ENCODE results near the gene FMNL1. TPM values are rescaled to one million over a fixed set of nuclear protein-coding genes. Genes with fewer than 3 reads are reported as not detected.
A peak's percentile ranks its signal among the peaks of the same experiment; 100 is the strongest.
"Not testable (repeated sequence)": the region's sequence is repeated elsewhere in the genome, so short reads cannot be mapped to it uniquely, and the experiment has no call there.

The FMNL1 gene
- total and polyA plus RNA-seq, 7 experiments from 2014 or later: 19.0 to 595 (median 366) TPM

DNA sequence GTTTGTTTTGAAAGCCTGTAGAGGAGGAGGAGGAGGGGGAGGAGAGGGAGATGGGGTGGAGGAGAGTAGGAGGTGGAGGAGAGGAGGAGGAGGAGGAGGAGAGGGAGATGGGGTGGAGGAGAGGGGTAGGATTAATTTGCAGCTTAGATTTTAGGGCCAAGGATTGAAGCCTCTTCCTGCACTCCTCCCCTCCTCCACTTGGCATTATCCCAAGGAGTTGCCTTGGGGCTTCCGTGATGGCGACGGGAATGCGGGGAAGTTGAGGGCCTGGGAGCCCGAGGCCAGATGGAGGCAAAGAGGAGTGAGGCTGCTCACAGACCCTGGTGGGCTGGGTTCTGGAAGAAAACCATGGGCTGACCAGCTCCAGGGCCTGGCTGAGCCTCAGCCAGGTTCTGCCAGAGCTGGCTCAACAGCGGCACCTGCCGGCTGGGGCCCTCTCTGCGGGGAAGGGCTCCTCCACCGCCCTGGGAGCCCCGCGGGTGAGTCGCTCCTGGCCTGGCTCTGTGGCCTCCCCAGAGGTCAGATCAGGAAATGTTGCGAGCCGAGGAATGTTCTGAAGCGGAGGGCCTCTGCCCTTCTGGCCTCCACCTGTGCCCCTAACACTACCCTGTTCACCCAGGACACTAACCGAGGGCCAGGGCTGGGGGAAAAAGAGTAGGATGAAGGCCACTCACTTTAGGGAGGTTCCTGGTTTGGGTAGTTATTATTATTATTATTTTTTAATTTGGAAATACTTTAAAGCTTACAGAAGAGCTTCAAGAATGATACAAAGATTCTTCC lies 23.9 kb upstream of the FMNL1 start:
- Histone ChIP-seq H3K9me3 (ENCODE audit: control insufficient read depth in 2 of 3, low read length in 3 of 3) (no peaks in the 10 kb centered on the region), H3K36me3 (ENCODE audit: control insufficient read depth in 2 of 3, insufficient read depth in 3 of 3, low read length in 3 of 3) (no peaks in the 10 kb centered on the region), H3K27ac (ENCODE audit: low read depth, low read length) (no peak overlapping the region), H3K27me3 (ENCODE audit: control insufficient read depth in 2 of 2, insufficient read depth in 2 of 2, low read length in 2 of 2) (no peaks in the 10 kb centered on the region), H3K4me1 (ENCODE audit: control insufficient read depth in 2 of 2, insufficient read depth in 2 of 2, low read length in 2 of 2) (peaks cover 0 to 5% of the 10 kb centered on the region in 2 donors), H3K4me3 (ENCODE audit: low read length) (no peak overlapping the region)
- peaks cover 0 to 1% (median 0%) of the 10 kb centered on the region in 5 donors for H3K36me3 Mint-ChIP-seq
- ChIA-PET CTCF (interaction anchor here (0.6 to 5.1 kb wide), 25 partner anchors 9 to 1010 kb away, joined by 3 to 86 read pairs (median 6); partner anchors contain the start of genes ACBD4, DCAKD, HEXIM1 and HEXIM2), POLR2A (interaction anchor here (1.0 to 3.1 kb wide), 9 partner anchors 24 to 66 kb away, joined by 3 to 44 read pairs (median 7); partner anchors contain the start of genes ACBD4, FMNL1, HEXIM1 and HEXIM2)
- peaks cover 0 to 9% (median 3%) of the 10 kb centered on the region in 7 donors for H3K4me1 Mint-ChIP-seq
- ATAC-seq (peak; percentile 99), DNase-seq (peak; percentile 62 to 94 (median 79))
- no peak overlapping the region for H3K4me3 Mint-ChIP-seq
- no peak overlapping the region for H3K27ac Mint-ChIP-seq
- intact Hi-C loops (cut with micrococcal nuclease): loop anchor here (1.0 to 5.0 kb wide), 5 partner anchors 25 to 420 kb away; partner anchors contain the start of genes ACBD4 (in 2 of the 2) and HEXIM1 (in 2 of the 2)
- H3K27me3 Mint-ChIP-seq: no peaks in the 10 kb centered on the region
- peaks cover 0 to 3% (median 0%) of the 10 kb centered on the region in 11 donors for H3K9me3 Mint-ChIP-seq

GRCh38 chr17:45200701-45201100 lies 21.0 kb upstream of the FMNL1 start:
- Histone ChIP-seq H3K36me3 (ENCODE audit: control insufficient read depth in 2 of 3, insufficient read depth in 3 of 3, low read length in 3 of 3) (no peaks in the 10 kb centered on the region), H3K27ac (ENCODE audit: low read depth, low read length) (no peak overlapping the region), H3K27me3 (ENCODE audit: control insufficient read depth in 2 of 2, insufficient read depth in 2 of 2, low read length in 2 of 2) (no peaks in the 10 kb centered on the region), H3K9me3 (ENCODE audit: control insufficient read depth in 2 of 3, low read length in 3 of 3) (no peaks in the 10 kb centered on the region), H3K4me1 (ENCODE audit: control insufficient read depth in 2 of 2, insufficient read depth in 2 of 2, low read length in 2 of 2) (peaks cover 0 to 5% of the 10 kb centered on the region in 2 donors), H3K4me3 (ENCODE audit: low read length) (no peak overlapping the region)
- CTCF ChIA-PET: interaction anchor here (0.6 to 1.5 kb wide), 3 partner anchors 51 to 66 kb away, joined by 3 to 6 read pairs (median 4); partner anchors contain the start of gene HEXIM1
- DNase-seq (no peak), ATAC-seq (no peak)
- Mint-ChIP-seq H3K4me1 (peaks cover 0 to 9% (median 3%) of the 10 kb centered on the region in 7 donors), H3K27ac (no peak overlapping the region), H3K27me3 (no peaks in the 10 kb centered on the region), H3K9me3 (no peaks in the 10 kb centered on the region), H3K4me3 (no peak overlapping the region), H3K36me3 (no peaks in the 10 kb centered on the region)
- POLR2A ChIA-PET: no interaction called here
- intact Hi-C loops (cut with micrococcal nuclease): no loop called here

- H3K36me3 ChIP-seq (ENCODE audit: control insufficient read depth in 2 of 3, insufficient read depth in 3 of 3, low read length in 3 of 3): no peaks in the 10 kb centered on the region
- ChIA-PET POLR2A (no interaction called here), CTCF (interaction anchor here (0.7 to 1.1 kb wide), 2 partner anchors 11 to 66 kb away, joined by 3 to 5 read pairs; partner anchors contain the start of gene ACBD4)
- DNase-seq (no peak), ATAC-seq (no peak)
- H3K4me3 ChIP-seq (ENCODE audit: low read length): no peak overlapping the region
- H3K27ac ChIP-seq (ENCODE audit: low read depth, low read length): no peak overlapping the region
- H3K27me3 ChIP-seq (ENCODE audit: control insufficient read depth in 2 of 2, insufficient read depth in 2 of 2, low read length in 2 of 2): no peaks in the 10 kb centered on the region
- intact Hi-C loops (cut with micrococcal nuclease): no loop called here
- H3K27ac Mint-ChIP-seq: no peak overlapping the region
- H3K4me3 Mint-ChIP-seq: no peak overlapping the region
- no peaks in the 10 kb centered on the region for H3K9me3 ChIP-seq (ENCODE audit: control insufficient read depth in 2 of 3, low read length in 3 of 3)
- peaks cover 0 to 5% of the 10 kb centered on the region in 2 donors for H3K4me1 ChIP-seq (ENCODE audit: control insufficient read depth in 2 of 2, insufficient read depth in 2 of 2, low read length in 2 of 2)
- H3K36me3 Mint-ChIP-seq: peaks cover 0 to 3% (median 0%) of the 10 kb centered on the region in 5 donors
- peaks cover 0 to 9% (median 3%) of the 10 kb centered on the region in 7 donors for H3K4me1 Mint-ChIP-seq
- no peaks in the 10 kb centered on the region for H3K27me3 Mint-ChIP-seq
- no peaks in the 10 kb centered on the region for H3K9me3 Mint-ChIP-seq
Observed at GRCh38 chr17:45201457-45201856, 20.2 kb upstream of the FMNL1 start.

GRCh38 chr17:45201880-45202279 lies 19.8 kb upstream of the FMNL1 start:
- intact Hi-C loops (cut with micrococcal nuclease); POLR2A ChIA-PET; H3K27ac ChIP-seq (ENCODE audit: low read depth, low read length); H3K4me3 ChIP-seq (ENCODE audit: low read length); H3K36me3 Mint-ChIP-seq; H3K27ac Mint-ChIP-seq; DNase-seq; H3K27me3 ChIP-seq (ENCODE audit: control insufficient read depth in 2 of 2, insufficient read depth in 2 of 2, low read length in 2 of 2); H3K4me3 Mint-ChIP-seq; H3K9me3 Mint-ChIP-seq; H3K9me3 ChIP-seq (ENCODE audit: control insufficient read depth in 2 of 3, low read length in 3 of 3); H3K36me3 ChIP-seq (ENCODE audit: control insufficient read depth in 2 of 3, insufficient read depth in 3 of 3, low read length in 3 of 3); H3K27me3 Mint-ChIP-seq; H3K4me1 ChIP-seq (ENCODE audit: control insufficient read depth in 2 of 2, insufficient read depth in 2 of 2, low read length in 2 of 2); H3K4me1 Mint-ChIP-seq: not testable (repeated sequence)
- CTCF ChIA-PET: interaction anchor here (0.7 to 1.1 kb wide), 2 partner anchors 11 to 67 kb away, joined by 3 to 5 read pairs; partner anchors contain the start of gene ACBD4
- ATAC-seq: peak; percentile 35

- intact Hi-C loops (cut with micrococcal nuclease): loop anchor here (1.0 kb wide), 5 partner anchors 16 to 166 kb away; partner anchors contain the start of gene MAP3K14 (in 1 of the 2)
- Mint-ChIP-seq H3K9me3 (peaks cover 0 to 2% (median 0%) of the 10 kb centered on the region in 11 donors), H3K4me1 (peaks cover 29 to 52% (median 37%) of the 10 kb centered on the region in 7 donors), H3K36me3 (peaks cover 0 to 46% (median 20%) of the 10 kb centered on the region in 5 donors), H3K27ac (peak overlapping the region; percentile 37 to 94 (median 87)), H3K4me3 (peak overlapping the region; percentile 81 to 99 (median 90)), H3K27me3 (no peaks in the 10 kb centered on the region)
- ChIA-PET POLR2A (interaction anchor here (0.7 to 23.4 kb wide), 12 partner anchors 25 to 171 kb away, joined by 3 to 851 read pairs (median 4); partner anchors contain the start of genes HEXIM1, HEXIM2 and MAP3K14), CTCF (interaction anchor here (0.6 to 13.6 kb wide), 31 partner anchors 11 to 180 kb away, joined by 3 to 397 read pairs (median 5); partner anchors contain the start of genes ACBD4, HEXIM1 and MAP3K14)
- Histone ChIP-seq H3K4me3 (ENCODE audit: low read length) (peak overlapping the region; percentile 72), H3K9me3 (ENCODE audit: control insufficient read depth in 2 of 3, low read length in 3 of 3) (no peaks in the 10 kb centered on the region), H3K27ac (ENCODE audit: low read depth, low read length) (peak overlapping the region; percentile 96), H3K4me1 (ENCODE audit: control insufficient read depth in 2 of 2, insufficient read depth in 2 of 2, low read length in 2 of 2) (peaks cover 24 to 30% of the 10 kb centered on the region in 2 donors), H3K36me3 (ENCODE audit: control insufficient read depth in 2 of 3, insufficient read depth in 3 of 3, low read length in 3 of 3) (peaks cover 0 to 29% (median 3%) of the 10 kb centered on the region in 3 experiments), H3K27me3 (ENCODE audit: control insufficient read depth in 2 of 2, insufficient read depth in 2 of 2, low read length in 2 of 2) (no peaks in the 10 kb centered on the region)
- DNase-seq: peak; percentile 74 to 89 (median 81)
- ATAC-seq: peak; percentile 74
Observed at GRCh38 chr17:45218895-45219661, 2.6 kb upstream of the FMNL1 start.

GRCh38 chr17:45220079-45220478 lies 1.6 kb upstream of the FMNL1 start:
- H3K27me3 Mint-ChIP-seq: no peaks in the 10 kb centered on the region
- Histone ChIP-seq H3K27ac (ENCODE audit: low read depth, low read length) (peak overlapping the region; percentile 96), H3K36me3 (ENCODE audit: control insufficient read depth in 2 of 3, insufficient read depth in 3 of 3, low read length in 3 of 3) (peaks cover 0 to 27% (median 3%) of the 10 kb centered on the region in 3 experiments), H3K4me3 (ENCODE audit: low read length) (peak overlapping the region; percentile 72), H3K9me3 (ENCODE audit: control insufficient read depth in 2 of 3, low read length in 3 of 3) (no peaks in the 10 kb centered on the region), H3K27me3 (ENCODE audit: control insufficient read depth in 2 of 2, insufficient read depth in 2 of 2, low read length in 2 of 2) (no peaks in the 10 kb centered on the region), H3K4me1 (ENCODE audit: control insufficient read depth in 2 of 2, insufficient read depth in 2 of 2, low read length in 2 of 2) (peaks cover 34 to 35% of the 10 kb centered on the region in 2 donors)
- peak overlapping the region; percentile 73 to 94 (median 87) for H3K27ac Mint-ChIP-seq
- H3K4me1 Mint-ChIP-seq: peaks cover 30 to 61% (median 42%) of the 10 kb centered on the region in 7 donors
- peaks cover 0 to 2% (median 0%) of the 10 kb centered on the region in 11 donors for H3K9me3 Mint-ChIP-seq
- peak overlapping the region; percentile 81 to 99 (median 90) for H3K4me3 Mint-ChIP-seq
- POLR2A ChIA-PET: interaction anchor here (0.5 to 23.4 kb wide), 13 partner anchors 14 to 97 kb away, joined by 3 to 851 read pairs (median 3); partner anchors contain the start of genes HEXIM1, HEXIM2 and MAP3K14
- DNase-seq (no peak), ATAC-seq (no peak)
- intact Hi-C loops (cut with micrococcal nuclease): no loop called here
- CTCF ChIA-PET: interaction anchor here (0.6 to 13.6 kb wide), 22 partner anchors 12 to 168 kb away, joined by 3 to 397 read pairs (median 9); partner anchors contain the start of genes ACBD4 and MAP3K14
- peaks cover 0 to 51% (median 20%) of the 10 kb centered on the region in 5 donors for H3K36me3 Mint-ChIP-seq

Measured in naive thymus-derived CD4-positive, alpha-beta T cell (primary cell).